ENCODE data around the gene HDHD5. TPM values are rescaled to one million over a fixed set of nuclear protein-coding genes. Genes with fewer than 3 reads are reported as not detected.

Gene HDHD5
- total and polyA plus RNA-seq, 10 of the 15 experiments (the other 5 are each of a cell fraction or from before 2014, with no cell fraction given) = 1.7 to 68.0 (median 49.9) TPM

GRCh38 chr22:17152971-17153370 lies 6.1 kb downstream of the HDHD5 start (continued):
- no peak for TF ChIP-seq CUX1 (IDR thresholded peaks at IDR 0.05; ENCODE audit: insufficient replicate concordance, low read depth, low read length)

- Histone ChIP-seq H3K4me2 (ENCODE audit: control insufficient read depth, insufficient read depth) (no peak overlapping the region), H2AFZ (ENCODE audit: control insufficient read depth, low read depth, low read length) (no peak overlapping the region), H3K9ac (ENCODE audit: control insufficient read depth, insufficient read depth, low read length) (no peak overlapping the region), H3K4me1 (ENCODE audit: control insufficient read depth, insufficient read depth, low read length) (peaks cover 2% of the 10 kb centered on the region; the same call in 1 of the 2 replicates), H4K20me1 (ENCODE audit: control insufficient read depth, insufficient read depth) (peaks cover 2% of the 10 kb centered on the region; the same call in 1 of the 2 replicates), H3K27ac (ENCODE audit: control insufficient read depth, insufficient read depth) (no peak overlapping the region), H3K79me2 (ENCODE audit: control insufficient read depth, insufficient read depth, low read length) (peaks cover 9% of the 10 kb centered on the region), H3K36me3 (ENCODE audit: control insufficient read depth in 2 of 2, insufficient read depth in 2 of 2, low read length in 1 of 2) (peaks cover 7 to 8% of the 10 kb centered on the region in 2 experiments; a peak in 3 of 4 replicates), H3K27me3 (replicated peaks in 1 of 2; ENCODE audit: control insufficient read depth in 2 of 2, insufficient read depth in 2 of 2, low read length in 1 of 2) (no peaks in the 10 kb centered on the region), H3K4me3 (no peak overlapping the region), H3K9me3 (replicated peaks; ENCODE audit: control insufficient read depth, insufficient read depth, low read length) (no peaks in the 10 kb centered on the region)
- ChIA-PET CTCF (no interaction called here), POLR2A (no interaction called here), RAD21 (ENCODE audit: unreplicated experiment) (no interaction called here), SMC1A (ENCODE audit: uncharacterized antibody, unreplicated experiment) (no interaction called here)
- WGBS (ENCODE audit: insufficient coverage, insufficient replicate concordance, low lambda C conversion rate, missing lambda C conversion rate) = 96% methylated on average over 6 of the region's 6 CpGs
- in situ Hi-C loops (cut with MboI) = loop anchor here (5.0 kb wide), 1 partner anchor 60 kb away; no protein-coding TSS in a partner anchor
- intact Hi-C loops (cut with micrococcal nuclease; ENCODE audit: unreplicated experiment) = loop anchor here (10.0 kb wide), 1 partner anchor 328 kb away; the partner anchor contains the start of gene XKR3
- ATAC-seq = no peak
- no peak for DNase-seq (ENCODE audit: low read depth, low spot score)
- no peak for FAIRE-seq
- no TSS peak for BruUV-seq (replicated peaks)
- TF ChIP-seq TCF12 (IDR thresholded peaks at IDR 0.05; ENCODE audit: low read depth, low read length) (no peak), EGR1 (IDR thresholded peaks at IDR 0.05; ENCODE audit: borderline replicate concordance in 1 of 2, low read depth in 2 of 2, low read length in 2 of 2) (no peak), ATF3 (IDR thresholded peaks at IDR 0.05; ENCODE audit: borderline replicate concordance, extremely low read depth, low read depth, low read length) (no peak), SP1 (IDR thresholded peaks at IDR 0.05; ENCODE audit: low read depth, low read length) (no peak), ZNF592 (IDR thresholded peaks at IDR 0.05) (no peak), MLLT1 (IDR thresholded peaks at IDR 0.05) (no peak), CHD2 (IDR thresholded peaks at IDR 0.05; ENCODE audit: borderline replicate concordance, low read depth, low read length) (no peak), POLR2A (IDR thresholded peaks at IDR 0.05; ENCODE audit: low read depth, low read length) (no peak), RCOR1 (conservative IDR thresholded peaks at IDR 0.05; ENCODE audit: low read depth, low read length) (no peak)
Measured at GRCh38 chr22:17152340-17152739, 6.7 kb downstream of the HDHD5 start.
